HCEC 1CT (cell line): Measurements from ENCODE around the gene SNAPC2.
"Not testable (repeated sequence)": the region's sequence is repeated elsewhere in the genome, so short reads cannot be mapped to it uniquely, and the experiment has no call there.

Source experiments
- DNase-seq: peaks from one replicate; pipeline ENCODE4 v3.0.0-alpha.2; 2017

Gene SNAPC2

DNA sequence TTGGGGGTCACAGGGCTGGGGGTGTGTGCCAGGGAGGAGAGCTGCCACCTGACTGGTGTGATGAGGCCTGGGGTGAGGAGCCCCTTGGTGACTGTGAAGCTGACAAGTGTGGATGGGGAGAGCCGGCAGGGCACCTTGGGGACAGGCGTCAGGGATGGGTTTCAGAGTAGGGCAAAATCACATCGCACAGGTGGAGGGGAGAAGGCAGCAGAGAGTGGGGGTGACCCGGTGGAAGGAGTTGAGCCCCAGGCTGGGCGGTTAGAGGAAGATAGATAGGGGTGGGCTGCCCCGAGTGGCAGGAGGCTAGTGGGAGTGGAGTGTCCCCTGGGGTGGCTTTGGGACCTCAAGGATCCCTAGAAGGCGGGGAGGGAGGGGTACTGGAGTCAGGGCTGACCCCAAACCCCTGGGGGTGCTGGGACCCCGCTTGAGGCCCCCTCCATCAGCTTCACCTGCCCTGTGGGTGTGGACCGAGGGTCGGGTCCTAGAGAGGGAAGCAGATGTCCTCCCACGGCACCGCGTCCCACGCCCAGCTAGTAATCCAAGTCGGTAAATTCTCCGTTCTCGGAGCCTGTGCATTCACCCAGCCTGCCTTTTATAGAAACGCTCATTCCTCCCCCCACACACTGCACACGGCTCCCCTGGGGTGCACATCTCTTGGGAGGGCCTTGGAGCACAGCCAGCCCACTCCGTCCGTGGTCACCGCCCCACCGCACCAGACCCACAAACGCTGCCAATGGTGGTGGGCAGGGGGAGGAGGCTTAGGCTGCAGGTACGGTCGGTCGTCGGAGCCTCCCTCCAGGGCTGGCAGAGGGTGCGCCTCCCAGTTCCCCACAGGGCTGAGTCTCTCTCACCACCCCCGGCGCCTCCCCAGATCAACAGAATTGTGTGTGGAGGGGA is 3.4 kb downstream of the SNAPC2 start:
- DNase-seq, result no peak

- DNase-seq, result no peak
Measured at GRCh38 chr19:7924241-7924640, 4.1 kb downstream of the SNAPC2 start.

GRCh38 chr19:7924651-7925170 is 4.6 kb downstream of the SNAPC2 start:
- DNase-seq, result no peak

DNA sequence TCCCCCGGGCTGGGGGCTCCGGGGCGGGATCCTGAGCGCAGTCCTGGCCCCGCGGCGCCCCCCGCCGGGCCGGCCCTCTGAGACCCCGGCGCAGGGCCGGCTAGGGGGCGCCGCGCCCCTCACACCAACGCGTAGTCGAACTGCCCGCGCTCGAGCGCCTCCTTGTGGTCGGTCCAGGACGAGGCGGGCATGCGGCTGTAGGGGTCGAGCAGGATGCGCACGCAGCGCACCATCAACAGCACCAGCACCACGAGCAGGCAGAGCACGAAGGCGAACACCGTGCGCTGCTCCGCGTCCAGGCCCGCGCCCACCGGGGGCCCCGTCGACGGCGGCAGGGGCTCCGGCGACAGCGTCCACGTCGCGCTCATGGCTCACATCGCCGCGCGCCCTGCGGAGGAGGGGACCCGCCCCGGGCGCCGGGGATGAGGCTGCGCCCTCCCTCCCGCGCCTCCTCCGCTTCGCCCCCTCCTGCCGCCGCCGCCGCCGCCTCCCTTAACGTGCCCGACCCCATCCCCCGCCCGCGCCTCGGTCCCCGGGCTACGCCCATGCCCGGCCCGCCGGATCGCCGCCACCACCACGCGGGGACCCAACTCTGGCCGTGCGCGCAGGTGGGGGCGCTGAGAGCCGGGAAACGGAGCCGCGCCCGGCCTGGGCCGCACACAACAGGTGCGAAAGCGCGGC is 5.2 kb downstream of the SNAPC2 start:
- DNase-seq, result peak; percentile 49

- peak; percentile 33 for DNase-seq
Measured at GRCh38 chr19:7926021-7926726, 6.0 kb downstream of the SNAPC2 start, which contains the start of gene CTXN1. Gene CTXN1, minus strand, starts transcription at chr19:7926135. Its CDS starts 597 bp downstream, at chr19:7925538.

DNA sequence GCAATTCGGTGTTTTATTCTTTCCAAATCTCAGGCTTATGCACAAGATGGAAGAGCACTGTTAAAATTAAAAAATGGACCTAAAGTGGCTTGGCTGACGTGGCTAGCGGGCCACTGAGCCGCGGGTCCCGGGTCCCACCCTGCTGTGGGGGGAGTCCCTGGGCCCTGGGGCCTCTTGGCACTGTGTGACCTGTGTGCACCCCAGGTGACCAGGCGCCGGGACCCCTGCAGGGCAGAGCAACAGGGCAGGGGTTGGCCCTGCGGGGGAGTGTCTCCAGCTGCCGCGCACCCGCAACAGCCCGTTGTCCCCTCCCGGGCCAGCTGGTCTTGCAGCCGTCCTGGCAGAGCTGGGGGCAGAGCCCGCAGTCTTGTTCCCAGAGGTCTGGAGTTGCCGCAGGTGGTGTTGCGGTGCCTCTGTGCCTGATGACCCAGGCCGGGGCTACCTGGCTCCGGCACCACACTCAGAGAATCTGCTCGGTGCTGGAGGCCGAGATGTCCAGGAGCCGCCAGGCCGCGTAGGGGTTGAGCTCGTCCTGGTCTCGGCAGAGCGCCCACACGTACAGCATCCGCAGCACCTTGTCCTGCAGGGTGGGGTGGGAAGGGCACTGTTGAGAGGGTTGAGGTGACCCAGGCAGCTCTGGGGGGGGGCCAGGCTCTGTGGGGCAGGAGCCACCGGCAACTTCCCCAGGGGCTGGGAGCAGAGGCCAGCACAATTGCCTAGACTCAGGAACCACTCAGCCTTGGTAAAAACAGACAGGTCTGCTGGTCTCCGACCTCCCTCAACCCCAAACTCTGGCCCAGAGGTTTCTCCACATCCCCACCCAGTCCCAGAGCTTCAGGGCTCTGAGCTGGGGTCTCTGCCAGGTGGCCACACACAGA is 6.8 kb downstream of the SNAPC2 start:
- no peak for DNase-seq

- no peak for DNase-seq
Measured at GRCh38 chr19:7927605-7928333, 7.6 kb downstream of the SNAPC2 start.

DNA sequence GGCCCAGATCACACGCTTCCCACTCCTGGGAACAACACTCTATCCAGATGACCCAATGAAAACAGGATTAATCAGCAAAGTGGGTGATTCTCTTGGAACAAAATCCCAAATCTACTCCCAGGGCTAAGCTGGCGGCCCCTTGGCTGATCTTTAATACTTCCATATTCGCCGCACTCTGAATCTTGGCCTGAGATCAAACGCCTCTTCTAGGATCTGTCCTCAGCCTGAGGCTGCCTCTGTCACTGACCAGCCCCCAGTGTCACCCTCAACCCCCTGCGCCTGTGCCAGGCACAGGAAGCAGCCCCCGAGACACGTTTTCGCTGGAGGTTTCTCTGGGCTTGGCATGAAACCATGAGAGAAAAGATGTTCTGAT is 8.2 kb downstream of the SNAPC2 start:
- DNase-seq, result no peak

DNA sequence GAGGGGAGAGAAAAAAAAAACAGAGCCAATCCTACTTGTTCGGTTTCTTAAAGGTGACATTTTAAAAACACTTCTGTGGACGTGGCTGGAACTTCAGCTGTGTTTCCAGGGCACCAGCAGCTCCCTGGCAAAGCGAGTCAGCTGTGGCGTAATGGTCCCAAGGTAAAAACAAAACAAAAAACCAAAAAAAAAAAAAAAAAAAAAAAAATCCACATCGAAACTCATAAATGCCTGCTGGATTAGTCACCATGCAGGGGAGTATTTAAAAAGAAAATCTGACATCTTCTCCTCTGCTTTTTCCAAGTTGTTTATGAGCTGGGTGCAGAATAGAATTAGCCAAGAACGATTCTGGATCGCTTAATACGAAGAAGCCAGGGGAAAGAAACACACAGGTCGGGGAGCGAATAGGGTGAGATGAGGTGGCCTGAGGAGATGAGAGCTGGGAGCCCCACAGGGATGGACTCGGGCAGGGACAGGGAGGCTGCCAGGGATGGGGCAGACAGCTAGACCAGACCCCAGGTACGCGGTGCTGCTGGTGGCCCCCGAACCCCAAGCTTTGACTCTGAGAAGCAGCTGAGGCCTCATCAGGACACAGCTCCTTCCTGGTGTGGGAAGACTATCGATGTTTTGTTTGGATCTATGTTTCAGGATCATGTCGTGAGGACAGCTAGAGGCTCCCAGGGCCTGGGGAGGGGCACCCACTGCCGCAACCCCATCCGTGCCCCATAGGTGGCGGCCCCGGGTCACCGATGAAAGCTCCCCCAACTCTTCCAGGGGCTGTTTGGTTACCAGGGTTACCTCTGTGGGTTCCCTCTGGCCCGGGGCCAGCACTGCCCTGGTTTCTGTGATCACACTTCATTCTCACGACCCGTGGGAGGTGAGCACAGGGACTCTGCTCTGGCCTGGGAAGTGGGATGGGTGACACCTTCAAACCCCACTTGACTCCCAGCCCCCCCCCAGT is 8.9 kb downstream of the SNAPC2 start:
- peak; percentile 70 for DNase-seq

- DNase-seq, result not testable (repeated sequence)
Measured at GRCh38 chr19:7930030-7930429, 9.9 kb downstream of the SNAPC2 start.

DNA sequence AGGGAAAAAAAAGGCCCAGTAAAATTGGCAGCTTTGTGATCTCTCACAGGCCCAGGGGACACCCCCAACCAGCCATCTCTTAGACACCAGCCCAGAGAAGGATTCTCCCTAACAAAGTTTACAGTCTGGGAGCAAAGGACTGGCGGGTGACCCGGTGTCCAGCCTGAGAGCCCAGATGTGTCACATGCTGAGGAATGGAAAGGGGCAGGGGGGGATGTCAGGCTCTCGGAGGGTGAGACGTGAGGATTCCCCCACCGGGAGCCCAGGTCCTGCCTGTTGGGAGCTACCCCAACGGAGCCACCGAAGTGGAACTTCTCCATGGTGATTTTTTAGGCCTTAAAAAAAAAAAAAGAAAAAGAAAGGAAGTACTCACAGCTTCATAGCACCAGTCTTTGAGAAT is 10.6 kb downstream of the SNAPC2 start:
- no peak for DNase-seq

GRCh38 chr19:7931221-7932061 is 11.3 kb downstream of the SNAPC2 start:
- DNase-seq, result no peak

DNA sequence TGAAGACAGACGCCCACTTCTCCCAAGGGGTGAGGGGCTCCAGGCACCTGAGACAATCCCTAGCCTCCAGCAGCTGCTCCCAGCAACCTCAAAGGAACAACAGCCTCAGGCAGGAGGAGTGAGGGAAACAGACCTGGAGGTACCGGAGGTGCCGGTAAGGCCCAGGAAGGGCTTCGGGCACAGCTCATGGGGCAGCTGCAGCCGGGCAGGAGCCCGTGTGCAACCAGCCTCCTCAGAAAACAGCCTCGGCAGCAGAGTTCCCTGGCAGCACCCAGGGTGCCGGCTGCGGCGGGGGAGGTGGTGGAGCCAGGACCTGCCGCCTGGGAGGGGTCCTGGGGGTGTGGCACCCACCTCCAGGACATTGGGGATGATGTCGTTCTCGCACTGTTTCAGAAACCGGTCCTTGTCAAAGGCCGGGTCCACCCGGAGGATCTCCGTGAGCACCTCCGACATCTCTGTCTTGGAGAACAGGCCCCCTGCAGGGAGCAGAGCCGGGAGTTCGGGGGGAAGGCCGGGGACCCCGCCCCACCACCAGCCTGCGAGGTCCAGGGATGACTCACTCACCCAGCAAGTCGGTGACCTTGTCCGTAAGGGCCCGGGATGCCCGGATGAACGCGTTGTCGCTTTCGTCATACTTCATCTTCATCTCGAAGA is 12.3 kb downstream of the SNAPC2 start:
- DNase-seq, result no peak

GRCh38 chr19:7932930-7933300 is 12.8 kb downstream of the SNAPC2 start:
- no peak for DNase-seq

- DNase-seq, result no peak
Measured at GRCh38 chr19:7933411-7933810, 13.3 kb downstream of the SNAPC2 start.

- DNase-seq, result no peak
Measured at GRCh38 chr19:7933828-7934725, 13.9 kb downstream of the SNAPC2 start.

- no peak for DNase-seq
Measured at GRCh38 chr19:7934766-7935165, 14.6 kb downstream of the SNAPC2 start.

- DNase-seq, result no peak
Measured at GRCh38 chr19:7940841-7941240, 20.7 kb downstream of the SNAPC2 start.
